GM13976 (cell line): Measurements from ENCODE around the gene SLC52A3.

ENCODE experiments used
- DNase-seq: peaks from one replicate; pipeline ENCODE4 v3.0.0; 2012; ENCODE audit warnings: low spot score
- CTCF ChIP-seq: IDR thresholded peaks from 2 replicates; pipeline ENCODE4 v1.5.1; 2012; ENCODE audit warnings: borderline replicate concordance, mild to moderate bottlenecking; ENCODE audit not compliant: insufficient read depth; ENCODE audit errors: extremely low read depth, missing control alignments, control extremely low read depth
- in situ Hi-C: fragments of 300-500 bp; cut with MboI; formaldehyde crosslinking; loops from one replicate; pipeline ENCODE4 v1.12.0; 2022; ENCODE audit warnings: low sequenced_read_pairs, mixed read lengths, inconsistent platforms; ENCODE audit not compliant: unreplicated experiment

SLC52A3 gene

DNA sequence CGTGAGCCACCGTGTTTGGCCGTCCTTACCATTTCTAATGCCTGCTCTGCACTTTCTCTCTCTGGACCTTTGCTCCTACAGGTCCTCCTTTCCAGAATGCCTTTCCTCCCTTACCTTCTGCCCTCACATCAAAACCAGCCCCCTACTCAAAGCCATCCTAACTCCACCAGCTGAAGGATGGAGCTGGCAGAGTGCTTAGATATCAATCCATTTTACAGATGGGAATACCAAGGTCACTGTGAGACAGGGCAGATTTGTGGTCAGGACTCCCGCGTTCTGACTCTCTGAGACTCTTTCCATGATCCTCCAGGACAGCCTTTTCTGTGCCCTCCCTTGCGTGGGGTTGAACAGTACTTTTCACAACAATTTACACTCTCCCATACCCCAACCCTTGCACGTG, 51.0 kb downstream of the SLC52A3 start:
- DNase-seq: no peak
- in situ Hi-C loops: no loop called here
- no peak for TF ChIP-seq CTCF

GRCh38 chr20:714453-714852, 53.8 kb downstream of the SLC52A3 start:
- TF ChIP-seq CTCF: no peak
- in situ Hi-C loops: no loop called here
- DNase-seq: no peak

GRCh38 chr20:711576-711975, 56.7 kb downstream of the SLC52A3 start:
- no peak for TF ChIP-seq CTCF
- in situ Hi-C loops: no loop called here
- no peak for DNase-seq

DNA sequence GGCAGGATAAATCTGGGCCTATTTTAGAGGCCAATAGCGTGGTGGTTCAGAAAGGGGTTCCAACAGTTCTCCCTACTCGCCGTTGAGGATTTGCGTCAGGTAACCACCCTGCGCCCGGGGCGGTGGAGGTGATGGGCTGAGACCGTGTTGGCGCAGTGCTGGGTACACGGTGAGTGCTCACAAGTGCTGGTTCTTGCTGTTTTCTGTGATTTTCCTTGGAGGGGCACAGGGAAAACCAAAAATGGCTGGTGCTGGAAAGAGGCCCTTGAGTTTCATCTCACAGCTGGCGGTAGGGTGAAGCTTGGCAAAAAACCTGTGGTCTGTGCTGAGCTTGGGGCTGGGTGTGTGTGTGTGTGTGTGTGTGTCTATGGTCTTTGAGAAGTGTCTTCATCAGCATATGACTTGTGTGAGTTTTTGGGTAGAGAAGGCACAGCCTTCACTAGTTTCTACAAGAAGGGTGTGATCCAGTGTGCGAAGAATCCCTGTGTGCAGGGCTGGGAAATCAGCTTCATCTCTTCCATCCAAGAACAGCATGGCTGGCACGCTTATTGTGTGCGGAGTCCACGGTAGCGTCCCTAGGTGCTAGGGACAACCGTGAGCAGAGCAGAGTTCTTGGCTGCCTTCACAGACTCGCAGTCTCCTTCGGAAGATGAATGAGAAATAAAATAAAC, 57.4 kb downstream of the SLC52A3 start:
- TF ChIP-seq CTCF: no peak
- in situ Hi-C loops: no loop called here

More for the DNA sequence above, 57.4 kb downstream of the SLC52A3 start:
- DNase-seq: no peak
